ENCODE data around the gene MYCBPAP.

The MYCBPAP gene

GRCh38 chr17:50467855-50468303, 40.4 kb upstream of the MYCBPAP start:
- DNase-seq (ENCODE audit: low read depth): no peak
- no peak for TF ChIP-seq CTCF (IDR thresholded peaks at IDR 0.05; ENCODE audit: low read length, missing control alignments)
- H3K4me3 ChIP-seq (replicated peaks; ENCODE audit: low read depth, low read length): no peak overlapping the region

GRCh38 chr17:50468304-50469207, 39.7 kb upstream of the MYCBPAP start, which contains the start of gene CHAD:
Gene CHAD, minus strand, starts transcription at chr17:50468880. Its CDS starts 67 bp downstream, at chr17:50468813.
- no peak for TF ChIP-seq CTCF (IDR thresholded peaks at IDR 0.05; ENCODE audit: low read length, missing control alignments)
- H3K4me3 ChIP-seq (replicated peaks; ENCODE audit: low read depth, low read length): peak within 1 kb of the TSS; percentile 28
- no peak for DNase-seq (ENCODE audit: low read depth)

GRCh38 chr17:50469208-50469605, 39.0 kb upstream of the MYCBPAP start:
- TF ChIP-seq CTCF (IDR thresholded peaks at IDR 0.05; ENCODE audit: low read length, missing control alignments): no peak
- no peak for DNase-seq (ENCODE audit: low read depth)

GRCh38 chr17:50469671-50470305, 38.5 kb upstream of the MYCBPAP start:
- H3K4me3 ChIP-seq (replicated peaks; ENCODE audit: low read depth, low read length): no peak overlapping the region
- no peak for DNase-seq (ENCODE audit: low read depth)
- no peak for TF ChIP-seq CTCF (IDR thresholded peaks at IDR 0.05; ENCODE audit: low read length, missing control alignments)

More at GRCh38 chr17:50469208-50469605, 39.0 kb upstream of the MYCBPAP start:
- H3K4me3 ChIP-seq (replicated peaks; ENCODE audit: low read depth, low read length): peak overlapping the region; percentile 28

- no peak for DNase-seq (ENCODE audit: low read depth)
- no peak overlapping the region for H3K4me3 ChIP-seq (replicated peaks; ENCODE audit: low read depth, low read length)
- no peak for TF ChIP-seq CTCF (IDR thresholded peaks at IDR 0.05; ENCODE audit: low read length, missing control alignments)
These were observed 37.8 kb upstream of the MYCBPAP start for GRCh38 chr17:50470426-50470825.

GRCh38 chr17:50471009-50471905, 37.0 kb upstream of the MYCBPAP start:
- no peak for DNase-seq (ENCODE audit: low read depth)
- H3K4me3 ChIP-seq (replicated peaks; ENCODE audit: low read depth, low read length): no peak overlapping the region
- TF ChIP-seq CTCF (IDR thresholded peaks at IDR 0.05; ENCODE audit: low read length, missing control alignments): no peak
